Upper lobe of right lung (tissue), 1 donor: Measurements from ENCODE around the gene KRTAP19-3. TPM values are rescaled to one million over a fixed set of nuclear protein-coding genes. Genes with fewer than 3 reads are reported as not detected.
A peak's percentile ranks its signal among the peaks of the same experiment; 100 is the strongest.
"Not testable (repeated sequence)": the region's sequence is repeated elsewhere in the genome, so short reads cannot be mapped to it uniquely, and the experiment has no call there.

Experiments
- ATAC-seq: fragments of 200-7000 bp; cut with Tn5 transposase; one replicate; pipeline ENCODE4 v1.9.1; 2020; ENCODE audit warnings: mild to moderate bottlenecking, moderate library complexity
- DNase-seq: peaks from one replicate; pipeline ENCODE4 v3.0.0-alpha.2; 2020
- H3K27ac ChIP-seq: fragments of 200-600 bp; one replicate; pipeline ENCODE4 v1.8.0; 2022
- H3K27me3 ChIP-seq: fragments of 200-600 bp; one replicate; pipeline ENCODE4 v1.8.0; 2022; ENCODE audit warnings: mild to moderate bottlenecking
- H3K36me3 ChIP-seq: fragments of 200-600 bp; one replicate; pipeline ENCODE4 v1.8.0; 2022
- H3K4me1 ChIP-seq: fragments of 200-600 bp; one replicate; pipeline ENCODE4 v1.8.0; 2022
- H3K4me3 ChIP-seq: fragments of 200-600 bp; one replicate; pipeline ENCODE4 v1.8.0; 2022; ENCODE audit warnings: mild to moderate bottlenecking
- H3K9me3 ChIP-seq: fragments of 200-600 bp; one replicate; pipeline ENCODE4 v1.8.0; 2022
- intact Hi-C: fragments of 100-400 bp; cut with DNase I; formaldehyde crosslinking; loops from one replicate; pipeline ENCODE4 v1.11.0; 2022
- long read RNA-seq: library from polyadenylated mRNA; unstranded; transcript quantifications from one replicate; pipeline ENCODE4 v2.0.0, GENCODE V29; 2021
- total RNA-seq: library from RNA; stranded (reverse); fragmentation: NEBNext Ultra II Directional; extraction: Animal tissue kit (Norgen Biotek cat#: 25700); gene quantifications from one replicate; pipeline ENCODE4 v1.2.1, GENCODE V29; 2021
- TF ChIP-seq, protein P1 (sequence below): fragments of 200-600 bp; IDR thresholded peaks from one replicate; pipeline ENCODE4 v1.8.0; 2022; ENCODE audit warnings: antibody characterized with exemption
- donor health status: DM: no; HTN: yes; CAD: no; lungs with severe emphysema.

The KRTAP19-3 gene
- not detected for total RNA-seq
- long read RNA-seq: 0 reads

DNA sequence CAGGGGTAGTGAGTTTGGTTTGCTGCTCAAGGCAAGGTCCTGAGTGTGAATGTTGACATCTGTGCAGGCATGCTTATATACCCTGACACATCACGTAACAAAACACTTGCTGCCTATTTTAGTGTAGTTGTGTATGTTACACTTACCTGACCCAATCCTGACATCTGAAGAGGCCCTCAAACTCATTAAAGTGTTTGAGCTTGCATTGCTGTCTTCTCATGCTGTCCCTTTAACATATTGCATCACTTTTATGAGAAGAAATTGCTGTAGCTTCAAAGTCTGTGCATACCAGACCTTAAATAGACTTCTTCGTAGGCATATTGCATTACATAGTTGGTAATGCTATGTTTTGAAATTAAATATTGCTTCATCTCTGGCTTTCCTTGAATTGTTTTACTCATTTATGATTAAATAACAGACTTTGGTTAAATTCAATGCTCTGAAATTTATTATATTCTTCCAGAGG, at the start of gene KRTAP19-3:
KRTAP19-3 (minus strand) TSS at position 51 of the 466 bp plus-strand sequence. CDS start 56 bp downstream, outside the sequence.
- no peaks in the 10 kb centered on the region for H3K27me3 ChIP-seq
- ATAC-seq: no peak
- DNase-seq: no peak
- H3K4me3 ChIP-seq: no peak within 1 kb of the TSS
- intact Hi-C loops: no loop called here
- no peak within 1 kb of the TSS for H3K27ac ChIP-seq
- no peaks in the 10 kb centered on the region for H3K9me3 ChIP-seq
- TF ChIP-seq, protein P1, sequence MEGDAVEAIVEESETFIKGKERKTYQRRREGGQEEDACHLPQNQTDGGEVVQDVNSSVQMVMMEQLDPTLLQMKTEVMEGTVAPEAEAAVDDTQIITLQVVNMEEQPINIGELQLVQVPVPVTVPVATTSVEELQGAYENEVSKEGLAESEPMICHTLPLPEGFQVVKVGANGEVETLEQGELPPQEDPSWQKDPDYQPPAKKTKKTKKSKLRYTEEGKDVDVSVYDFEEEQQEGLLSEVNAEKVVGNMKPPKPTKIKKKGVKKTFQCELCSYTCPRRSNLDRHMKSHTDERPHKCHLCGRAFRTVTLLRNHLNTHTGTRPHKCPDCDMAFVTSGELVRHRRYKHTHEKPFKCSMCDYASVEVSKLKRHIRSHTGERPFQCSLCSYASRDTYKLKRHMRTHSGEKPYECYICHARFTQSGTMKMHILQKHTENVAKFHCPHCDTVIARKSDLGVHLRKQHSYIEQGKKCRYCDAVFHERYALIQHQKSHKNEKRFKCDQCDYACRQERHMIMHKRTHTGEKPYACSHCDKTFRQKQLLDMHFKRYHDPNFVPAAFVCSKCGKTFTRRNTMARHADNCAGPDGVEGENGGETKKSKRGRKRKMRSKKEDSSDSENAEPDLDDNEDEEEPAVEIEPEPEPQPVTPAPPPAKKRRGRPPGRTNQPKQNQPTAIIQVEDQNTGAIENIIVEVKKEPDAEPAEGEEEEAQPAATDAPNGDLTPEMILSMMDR: no peak
- H3K4me1 ChIP-seq: no peaks in the 10 kb centered on the region
- no peaks in the 10 kb centered on the region for H3K36me3 ChIP-seq

DNA sequence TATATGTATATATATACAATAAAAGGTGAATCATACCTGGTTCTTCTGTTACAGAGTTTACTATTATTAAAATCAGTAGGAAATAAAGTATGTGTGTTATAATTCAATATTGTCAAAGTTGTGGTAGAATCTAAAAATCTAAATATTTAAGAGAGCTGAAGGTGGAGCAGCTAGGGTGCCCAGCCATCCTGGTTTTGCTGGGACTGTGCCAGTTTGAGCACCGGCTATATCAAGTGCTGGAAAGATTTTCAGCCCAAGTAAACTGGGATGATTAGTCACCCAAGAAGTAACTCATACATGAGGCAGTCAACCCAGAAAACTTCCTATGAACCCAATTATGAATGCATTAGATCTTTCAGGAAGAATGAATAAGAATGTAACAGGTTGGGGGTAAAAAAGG, 27.1 kb upstream of the KRTAP19-3 start:
- DNase-seq: no peak
- Histone ChIP-seq H3K27ac (no peak overlapping the region), H3K4me3 (no peak overlapping the region), H3K9me3 (no peaks in the 10 kb centered on the region), H3K36me3 (no peaks in the 10 kb centered on the region), H3K27me3 (no peaks in the 10 kb centered on the region), H3K4me1 (no peaks in the 10 kb centered on the region)
- TF ChIP-seq, protein P1: no peak
- no peak for ATAC-seq
- intact Hi-C loops: no loop called here

DNA sequence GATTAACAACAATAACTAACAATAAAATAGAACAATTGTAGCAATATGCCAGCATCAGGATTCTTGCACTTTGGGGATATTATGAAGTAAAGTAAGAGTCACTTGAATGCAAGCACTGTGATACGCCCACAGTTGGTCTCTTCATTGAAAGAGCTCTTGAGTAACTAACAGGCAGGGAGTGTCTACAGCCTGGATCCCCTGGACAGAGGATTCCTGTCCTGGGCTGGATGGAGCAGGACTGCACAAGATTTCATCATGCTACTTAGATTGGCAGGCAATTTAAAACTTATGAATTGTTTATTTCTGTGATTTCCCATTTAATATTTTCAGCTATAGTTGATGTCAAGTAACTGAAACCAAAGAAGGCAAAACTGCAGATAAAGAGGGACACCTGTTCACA, 23.9 kb upstream of the KRTAP19-3 start:
- no peaks in the 10 kb centered on the region for H3K36me3 ChIP-seq
- no peaks in the 10 kb centered on the region for H3K27me3 ChIP-seq
- no peak overlapping the region for H3K4me3 ChIP-seq
- no peaks in the 10 kb centered on the region for H3K4me1 ChIP-seq
- ATAC-seq (no peak), DNase-seq (no peak)
- no peaks in the 10 kb centered on the region for H3K9me3 ChIP-seq
- no peak overlapping the region for H3K27ac ChIP-seq
- TF ChIP-seq, protein P1: no peak
- intact Hi-C loops: no loop called here

DNA sequence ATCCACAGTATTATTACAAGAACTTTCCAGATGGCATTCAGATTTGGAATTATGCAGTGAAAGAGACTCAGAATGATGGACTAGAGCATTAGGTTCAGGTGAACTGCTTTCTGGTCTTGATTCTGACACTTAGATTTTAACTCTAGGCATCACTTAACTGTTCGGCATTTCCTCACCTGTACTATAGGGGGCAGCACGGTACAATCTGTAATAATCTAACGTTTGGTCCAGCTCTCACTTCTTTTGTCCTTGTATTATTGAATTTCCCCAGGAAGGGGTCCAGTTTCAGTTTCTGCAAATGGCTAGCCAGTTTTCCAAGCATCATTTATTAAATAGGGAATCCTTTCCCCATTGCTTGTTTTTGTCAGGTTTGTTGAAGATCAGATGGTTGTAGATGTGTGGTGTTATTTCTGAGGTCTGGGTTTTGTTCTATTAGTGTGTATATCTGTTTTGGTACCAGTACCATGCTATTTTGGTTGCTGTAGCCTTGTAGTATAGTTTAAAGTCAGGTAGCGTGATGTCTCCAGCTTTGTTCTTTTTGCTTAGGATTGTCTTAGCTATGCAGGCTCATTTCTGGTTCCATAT, 13.9 kb upstream of the KRTAP19-3 start:
- DNase-seq, H3K4me3 ChIP-seq, H3K9me3 ChIP-seq, ATAC-seq, H3K27me3 ChIP-seq, intact Hi-C loops, H3K4me1 ChIP-seq, H3K36me3 ChIP-seq, H3K27ac ChIP-seq: not testable (repeated sequence)
- TF ChIP-seq, protein P1: peak; percentile 31

DNA sequence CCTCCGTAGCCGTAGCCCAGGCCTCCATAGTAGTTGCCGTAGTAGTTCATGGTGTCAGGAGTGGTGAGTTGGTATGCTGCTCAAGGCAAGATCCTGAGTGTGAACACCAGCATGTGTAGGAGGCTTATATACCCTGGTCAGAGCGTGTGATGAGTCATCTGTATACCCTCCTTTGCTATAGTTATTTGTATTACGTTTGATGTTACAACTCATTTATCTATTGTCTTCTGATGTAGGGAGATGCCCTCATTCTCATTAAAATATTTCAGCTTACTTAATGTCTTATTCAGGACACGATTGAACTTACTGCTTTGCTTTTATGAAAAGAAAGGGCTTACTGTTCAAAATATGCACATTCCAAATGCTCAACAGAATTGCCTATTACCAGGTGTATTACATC, 10.2 kb upstream of the KRTAP19-3 start, which contains the start of gene KRTAP19-5:
KRTAP19-5 (minus strand) TSS at position 101 of the 400 bp plus-strand sequence; CDS start at position 50, 51 bp downstream.
- Histone ChIP-seq H3K4me3 (no peak within 1 kb of the TSS), H3K27ac (no peak within 1 kb of the TSS), H3K27me3 (no peaks in the 10 kb centered on the region), H3K36me3 (no peaks in the 10 kb centered on the region), H3K9me3 (no peaks in the 10 kb centered on the region), H3K4me1 (no peaks in the 10 kb centered on the region)
- ATAC-seq: no peak
- DNase-seq: no peak
- intact Hi-C loops: no loop called here
- TF ChIP-seq, protein P1: no peak

DNA sequence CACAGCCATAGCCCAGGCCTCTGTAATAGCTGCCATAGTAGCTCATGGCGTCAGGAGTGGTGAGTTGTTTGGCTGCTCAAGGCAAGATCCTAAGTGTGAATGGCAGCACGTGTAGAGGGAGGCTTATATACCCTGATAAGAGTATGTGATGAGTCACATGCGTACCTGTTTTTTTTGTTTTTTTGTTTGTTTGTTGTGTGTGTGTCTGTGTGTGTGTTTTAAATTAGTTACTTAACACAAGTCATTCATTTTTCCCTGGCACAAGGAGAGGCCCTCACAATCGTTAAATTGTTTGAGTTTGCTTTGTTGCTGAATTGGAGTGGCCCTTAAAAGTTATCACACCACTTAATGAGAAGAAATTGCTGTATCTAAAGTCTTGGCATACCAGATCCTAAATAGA, 5.3 kb upstream of the KRTAP19-3 start, which contains the start of gene KRTAP19-4:
KRTAP19-4 (minus strand) TSS at position 101 of the 400 bp plus-strand sequence; CDS start at position 46, 55 bp downstream.
- Histone ChIP-seq H3K4me1 (no peaks in the 10 kb centered on the region), H3K36me3 (no peaks in the 10 kb centered on the region), H3K27me3 (no peaks in the 10 kb centered on the region), H3K4me3 (no peak within 1 kb of the TSS), H3K9me3 (no peaks in the 10 kb centered on the region), H3K27ac (no peak within 1 kb of the TSS)
- intact Hi-C loops: no loop called here
- TF ChIP-seq, protein P1: no peak
- no peak for DNase-seq
- peak; percentile 40 for ATAC-seq
